GM18867 (cell line): ENCODE measurements around the gene NKX2-8.

Experiments used
- ATAC-seq: cut with Tn5 transposase; IDR thresholded peaks from one replicate; pipeline ENCODE4 v1.9.1; 2021; ENCODE audit warnings: mild to moderate bottlenecking, moderate library complexity; ENCODE audit not compliant: unreplicated experiment

NKX2-8 gene

DNA sequence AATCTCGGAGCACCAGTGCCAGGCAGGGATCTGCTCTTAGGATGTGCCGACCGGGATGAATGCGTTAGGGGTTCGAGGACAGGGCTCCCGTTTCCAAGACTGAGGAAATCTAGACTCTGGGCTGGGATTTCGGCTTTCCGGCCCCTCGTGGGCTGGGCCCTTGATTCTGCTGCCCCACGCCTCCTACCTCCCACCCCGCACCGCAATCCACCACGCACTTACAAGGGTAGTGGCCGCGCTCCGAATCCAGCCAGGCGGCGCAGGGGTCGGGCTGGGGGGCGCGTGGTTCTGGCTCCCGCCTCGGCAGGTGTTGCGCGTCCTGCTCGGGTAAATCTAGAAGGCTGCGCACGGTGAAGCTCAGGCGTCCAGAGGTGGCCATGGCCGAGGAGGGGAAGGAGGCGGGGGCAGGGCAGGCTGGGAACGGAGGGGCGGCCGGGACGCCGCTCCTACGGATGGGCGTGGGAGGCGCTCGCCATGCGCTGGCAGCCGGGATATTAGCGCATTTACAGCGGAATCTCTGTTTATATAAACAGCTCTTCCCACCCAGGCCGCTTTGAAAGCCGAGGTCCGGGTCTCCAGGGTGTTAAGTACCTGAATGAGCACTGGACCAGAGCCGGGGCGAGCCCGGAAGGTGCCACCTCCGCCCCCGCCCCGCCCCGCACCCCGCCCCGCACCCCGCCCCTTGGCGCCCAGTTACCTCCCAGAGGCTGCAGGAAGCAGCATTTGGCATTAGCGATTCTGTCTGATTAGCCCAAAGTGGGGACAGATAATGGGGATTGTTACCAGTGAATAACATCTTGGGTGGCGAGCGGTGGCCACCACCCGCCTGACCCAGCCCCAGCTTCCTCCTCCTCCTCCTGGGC lies at the start of gene NKX2-8:
TSS of gene NKX2-8 (minus strand) at position 604 of the 863 bp plus-strand sequence. CDS start at position 379, 225 bp downstream.
- ATAC-seq = no peak

GRCh38 chr14:36627981-36628380 lies 45.6 kb upstream of the NKX2-8 start:
- ATAC-seq = no peak

GRCh38 chr14:36626151-36626550 lies 43.7 kb upstream of the NKX2-8 start:
- peak; percentile 90 for ATAC-seq

- no peak for ATAC-seq
Observed at GRCh38 chr14:36625436-36625835, 43.0 kb upstream of the NKX2-8 start.

GRCh38 chr14:36625014-36625413 lies 42.6 kb upstream of the NKX2-8 start:
- no peak for ATAC-seq

DNA sequence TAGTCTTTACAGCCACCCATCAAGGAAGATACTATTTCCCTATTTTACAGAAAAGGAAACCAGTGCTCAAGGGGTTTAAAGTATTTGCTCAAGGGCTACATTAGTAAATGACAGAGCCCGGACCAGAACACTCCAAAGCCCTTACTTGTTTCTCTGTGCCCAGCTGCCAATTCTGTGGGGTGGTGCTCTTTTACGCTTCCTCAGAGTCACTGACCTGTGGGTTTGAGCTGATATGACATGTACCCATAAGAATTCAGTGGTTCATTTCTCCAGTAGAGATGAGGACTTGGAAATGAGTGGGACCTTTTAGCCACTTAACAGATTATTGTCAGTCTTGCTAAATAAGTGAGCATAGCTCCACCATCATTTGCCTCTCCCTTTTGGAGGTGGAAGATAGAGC lies 37.4 kb upstream of the NKX2-8 start:
- ATAC-seq = no peak

- no peak for ATAC-seq
Observed at GRCh38 chr14:36619131-36619530, 36.7 kb upstream of the NKX2-8 start.

DNA sequence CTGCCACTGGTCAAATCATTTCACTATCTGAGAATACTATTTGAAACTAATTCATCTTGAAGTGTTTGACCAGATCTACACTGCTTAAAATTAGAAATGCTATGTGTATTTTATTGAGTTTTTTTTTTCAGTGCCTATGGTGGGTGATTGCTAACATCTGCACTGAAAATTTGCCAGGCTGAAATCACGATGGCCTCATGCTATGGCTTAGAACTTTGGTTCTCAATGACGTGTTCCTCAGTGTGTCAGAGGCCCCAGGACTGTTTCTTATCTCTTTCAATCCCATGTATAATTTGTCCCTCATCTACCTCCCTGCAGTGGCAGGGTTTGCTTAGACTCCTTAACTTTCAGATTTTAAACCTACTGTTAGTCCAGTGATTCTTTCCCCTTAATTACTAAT lies 36.2 kb upstream of the NKX2-8 start:
- ATAC-seq = no peak

GRCh38 chr14:36617824-36618223 lies 35.4 kb upstream of the NKX2-8 start:
- ATAC-seq = no peak

GRCh38 chr14:36605506-36605857 lies 23.1 kb upstream of the NKX2-8 start:
- ATAC-seq = no peak

- peak; percentile 91 for ATAC-seq
Observed at GRCh38 chr14:36604757-36605505, 22.5 kb upstream of the NKX2-8 start.

DNA sequence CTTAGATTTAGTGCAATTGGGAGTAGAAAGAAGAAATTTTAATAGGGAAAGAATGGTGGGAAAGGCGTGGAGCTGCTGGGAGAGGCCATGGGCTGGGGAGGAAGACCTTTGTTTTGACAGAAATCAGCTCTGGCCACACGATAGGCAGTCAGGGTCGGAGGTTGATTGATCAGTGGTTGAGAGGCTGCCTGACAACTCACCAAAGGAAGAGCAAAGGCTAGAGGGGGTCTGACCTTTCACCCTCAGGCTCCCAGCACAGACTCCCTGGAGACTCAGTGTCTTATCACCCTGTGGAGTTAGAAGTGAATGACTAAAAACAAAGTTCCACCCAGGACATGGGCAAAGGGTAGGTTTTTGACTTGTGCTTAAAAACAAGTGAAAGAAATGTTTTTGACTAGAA lies 18.0 kb upstream of the NKX2-8 start:
- ATAC-seq = no peak

DNA sequence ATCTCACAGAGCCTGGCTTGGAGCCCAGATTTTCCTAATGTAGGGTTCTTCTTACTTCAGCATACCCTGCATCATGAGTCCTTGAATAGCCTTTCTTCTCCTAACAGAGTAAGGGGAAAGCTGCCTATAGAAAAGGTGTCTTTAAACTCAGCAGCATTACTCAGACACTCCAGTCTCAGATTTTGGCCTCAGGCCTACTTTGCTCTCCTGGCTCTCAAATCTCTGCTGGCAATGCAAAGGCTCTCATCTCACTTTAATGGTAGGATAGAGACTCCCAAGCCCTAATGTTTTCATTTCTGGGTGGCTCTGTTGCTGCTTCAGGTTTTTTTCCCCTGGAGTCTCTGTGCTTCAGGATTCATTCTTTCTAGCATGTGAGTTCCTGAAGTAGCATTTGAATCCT lies 9.1 kb upstream of the NKX2-8 start:
- ATAC-seq = no peak

DNA sequence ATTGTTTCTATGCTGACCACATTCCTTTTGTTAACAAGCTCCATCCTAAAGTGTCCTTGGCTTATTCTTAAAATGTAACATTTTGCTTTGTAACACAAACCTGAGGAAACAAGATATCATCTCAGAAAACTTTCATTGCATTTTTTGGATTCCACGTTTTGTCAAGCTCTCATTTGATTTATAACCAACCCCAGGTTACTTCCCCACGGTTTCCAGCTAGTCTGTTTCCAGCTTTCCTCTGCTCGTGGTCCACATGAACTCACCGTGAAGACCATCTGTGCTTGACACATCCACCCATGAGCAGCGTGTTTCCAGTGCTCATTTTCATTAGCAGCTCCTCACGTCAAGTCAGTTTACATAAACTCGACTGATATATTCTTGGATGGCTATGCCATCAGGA lies 6.4 kb upstream of the NKX2-8 start:
- ATAC-seq = no peak

- ATAC-seq = no peak
Observed at GRCh38 chr14:36588119-36588518, 5.7 kb upstream of the NKX2-8 start.

GRCh38 chr14:36585100-36585499 lies 2.7 kb upstream of the NKX2-8 start:
- ATAC-seq = no peak

- ATAC-seq = no peak
Observed at GRCh38 chr14:36583893-36584811, 1.7 kb upstream of the NKX2-8 start.

- ATAC-seq = no peak
Observed at GRCh38 chr14:36583242-36583892, 953 bp upstream of the NKX2-8 start.

- ATAC-seq = no peak
Observed at GRCh38 chr14:36582874-36583241, 444 bp upstream of the NKX2-8 start.
